C4-2B (cell line): ENCODE data around the gene BAZ1B.

Experiments
- CTCF ChIP-seq: fragments of 450-650 bp; conservative IDR thresholded peaks from 2 replicates; pipeline ENCODE4 v1.5.1; 2017; ENCODE audit warnings: mild to moderate bottlenecking
- ZFX ChIP-seq: fragments of 450-650 bp; IDR thresholded peaks from 2 replicates; pipeline ENCODE4 v1.6.1; 2017

GRCh38 chr7:73437091-73437490, 85.0 kb downstream of the BAZ1B start:
- no peak for TF ChIP-seq CTCF
- no peak for TF ChIP-seq ZFX
